ENCODE results near the gene KIAA0319L.

The KIAA0319L gene

GRCh38 chr1:35443768-35444518 lies 113.3 kb downstream of the KIAA0319L start:
- Histone ChIP-seq H4K20me1 (ENCODE audit: insufficient read depth, low read length) (no peaks in the 10 kb centered on the region), H3K4me2 (ENCODE audit: insufficient read depth, low read length) (no peak overlapping the region), H3K4me1 (ENCODE audit: insufficient read depth, low read length) (no peaks in the 10 kb centered on the region), H3K27me3 (ENCODE audit: insufficient read depth, low read length, poor library complexity) (no peaks in the 10 kb centered on the region), H3K4me3 (ENCODE audit: low read depth in 1 of 2, low read length in 2 of 2) (no peak overlapping the region), H3K36me3 (ENCODE audit: insufficient read depth, low read length) (peaks cover 68% of the 10 kb centered on the region), H3K79me2 (ENCODE audit: insufficient read depth, low read length) (no peaks in the 10 kb centered on the region), H2AFZ (ENCODE audit: low read depth, low read length) (no peak overlapping the region), H3K9me3 (ENCODE audit: insufficient read depth, low read length, severe bottlenecking) (no peaks in the 10 kb centered on the region), H3K27ac (ENCODE audit: low read length) (no peak overlapping the region), H3K9ac (ENCODE audit: low read depth, low read length) (no peak overlapping the region)
- ATAC-seq (ENCODE audit: insufficient read depth, low read depth) = no peak
- TF ChIP-seq, protein P1, sequence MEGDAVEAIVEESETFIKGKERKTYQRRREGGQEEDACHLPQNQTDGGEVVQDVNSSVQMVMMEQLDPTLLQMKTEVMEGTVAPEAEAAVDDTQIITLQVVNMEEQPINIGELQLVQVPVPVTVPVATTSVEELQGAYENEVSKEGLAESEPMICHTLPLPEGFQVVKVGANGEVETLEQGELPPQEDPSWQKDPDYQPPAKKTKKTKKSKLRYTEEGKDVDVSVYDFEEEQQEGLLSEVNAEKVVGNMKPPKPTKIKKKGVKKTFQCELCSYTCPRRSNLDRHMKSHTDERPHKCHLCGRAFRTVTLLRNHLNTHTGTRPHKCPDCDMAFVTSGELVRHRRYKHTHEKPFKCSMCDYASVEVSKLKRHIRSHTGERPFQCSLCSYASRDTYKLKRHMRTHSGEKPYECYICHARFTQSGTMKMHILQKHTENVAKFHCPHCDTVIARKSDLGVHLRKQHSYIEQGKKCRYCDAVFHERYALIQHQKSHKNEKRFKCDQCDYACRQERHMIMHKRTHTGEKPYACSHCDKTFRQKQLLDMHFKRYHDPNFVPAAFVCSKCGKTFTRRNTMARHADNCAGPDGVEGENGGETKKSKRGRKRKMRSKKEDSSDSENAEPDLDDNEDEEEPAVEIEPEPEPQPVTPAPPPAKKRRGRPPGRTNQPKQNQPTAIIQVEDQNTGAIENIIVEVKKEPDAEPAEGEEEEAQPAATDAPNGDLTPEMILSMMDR (IDR thresholded peaks at IDR 0.05; ENCODE audit: borderline replicate concordance, extremely low read depth, low read length, poor library complexity, severe bottlenecking) = peak; percentile 45
- TF ChIP-seq EZH2 (IDR thresholded peaks at IDR 0.05; ENCODE audit: borderline replicate concordance, low read depth, low read length, severe bottlenecking) = no peak
- DNase-seq = no peak

GRCh38 chr1:35442734-35443133 lies 114.5 kb downstream of the KIAA0319L start:
- Histone ChIP-seq H3K9me3 (ENCODE audit: insufficient read depth, low read length, severe bottlenecking) (no peaks in the 10 kb centered on the region), H3K79me2 (ENCODE audit: insufficient read depth, low read length) (no peaks in the 10 kb centered on the region), H3K4me1 (ENCODE audit: insufficient read depth, low read length) (no peaks in the 10 kb centered on the region), H4K20me1 (ENCODE audit: insufficient read depth, low read length) (no peaks in the 10 kb centered on the region), H2AFZ (ENCODE audit: low read depth, low read length) (no peak overlapping the region), H3K9ac (ENCODE audit: low read depth, low read length) (no peak overlapping the region), H3K4me2 (ENCODE audit: insufficient read depth, low read length) (no peak overlapping the region), H3K27ac (ENCODE audit: low read length) (no peak overlapping the region), H3K4me3 (ENCODE audit: low read depth in 1 of 2, low read length in 2 of 2) (no peak overlapping the region), H3K27me3 (ENCODE audit: insufficient read depth, low read length, poor library complexity) (no peaks in the 10 kb centered on the region), H3K36me3 (ENCODE audit: insufficient read depth, low read length) (peaks cover 58% of the 10 kb centered on the region)
- DNase-seq = no peak
- TF ChIP-seq, protein P1 (IDR thresholded peaks at IDR 0.05; ENCODE audit: borderline replicate concordance, extremely low read depth, low read length, poor library complexity, severe bottlenecking) = no peak
- no peak for ATAC-seq (ENCODE audit: insufficient read depth, low read depth)

GRCh38 chr1:35441926-35442579 lies 115.2 kb downstream of the KIAA0319L start:
- no peak for DNase-seq
- Histone ChIP-seq H3K27me3 (ENCODE audit: insufficient read depth, low read length, poor library complexity) (no peaks in the 10 kb centered on the region), H3K4me3 (ENCODE audit: low read depth in 1 of 2, low read length in 2 of 2) (no peak overlapping the region), H3K9ac (ENCODE audit: low read depth, low read length) (no peak overlapping the region), H2AFZ (ENCODE audit: low read depth, low read length) (no peak overlapping the region), H3K9me3 (ENCODE audit: insufficient read depth, low read length, severe bottlenecking) (no peaks in the 10 kb centered on the region), H3K27ac (ENCODE audit: low read length) (no peak overlapping the region), H3K4me1 (ENCODE audit: insufficient read depth, low read length) (no peaks in the 10 kb centered on the region), H3K4me2 (ENCODE audit: insufficient read depth, low read length) (no peak overlapping the region), H3K36me3 (ENCODE audit: insufficient read depth, low read length) (peaks cover 64% of the 10 kb centered on the region), H3K79me2 (ENCODE audit: insufficient read depth, low read length) (no peaks in the 10 kb centered on the region), H4K20me1 (ENCODE audit: insufficient read depth, low read length) (no peaks in the 10 kb centered on the region)
- TF ChIP-seq, protein P1 (IDR thresholded peaks at IDR 0.05; ENCODE audit: borderline replicate concordance, extremely low read depth, low read length, poor library complexity, severe bottlenecking) = no peak
- no peak for TF ChIP-seq EZH2 (IDR thresholded peaks at IDR 0.05; ENCODE audit: borderline replicate concordance, low read depth, low read length, severe bottlenecking)
- no peak for ATAC-seq (ENCODE audit: insufficient read depth, low read depth)
